GM10266 (cell line): ENCODE results near the gene SERPINA12.

Experiments
- DNase-seq: peaks from one replicate; pipeline ENCODE4 v3.0.0; 2012; ENCODE audit errors: extremely low spot score
- TF ChIP-seq, protein P1 (sequence below): IDR thresholded peaks from 2 replicates; pipeline ENCODE4 v1.5.1; 2012; ENCODE audit warnings: mild to moderate bottlenecking, low read depth; ENCODE audit not compliant: control insufficient read depth, insufficient read depth; ENCODE audit errors: missing control alignments

SERPINA12 gene

DNA sequence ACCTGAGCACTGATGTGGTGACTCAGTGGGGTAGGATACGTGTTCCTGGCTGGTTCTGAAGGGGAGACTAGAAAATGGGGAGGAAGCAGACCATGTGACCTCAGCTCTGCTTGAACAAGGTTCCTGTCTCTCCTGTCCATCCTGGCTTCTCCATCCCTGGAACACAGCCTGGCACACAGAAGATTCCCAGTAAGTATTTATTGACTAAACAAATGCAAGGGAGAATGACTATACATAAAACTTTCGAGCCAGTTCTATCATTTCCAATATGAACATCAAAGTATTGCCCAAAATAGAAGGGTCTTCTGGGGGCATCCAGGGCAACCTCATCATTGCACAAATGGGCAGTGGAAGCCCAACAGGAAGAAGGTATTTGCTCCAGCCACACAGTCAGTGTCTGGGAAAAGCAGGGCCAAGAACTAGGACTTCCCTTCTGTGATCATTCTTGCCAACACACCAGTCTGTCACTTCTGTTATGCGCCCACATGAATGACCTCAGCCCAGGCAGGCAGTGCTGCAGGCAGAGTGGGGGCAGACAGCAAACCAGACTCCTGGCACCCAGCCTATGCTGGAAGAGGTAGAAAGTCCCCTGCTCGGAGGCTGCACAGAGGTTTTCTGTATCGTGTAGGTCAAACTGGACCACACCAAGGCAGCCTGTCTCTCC lies 27.7 kb downstream of the SERPINA12 start:
- DNase-seq, result no peak
- TF ChIP-seq, protein P1, sequence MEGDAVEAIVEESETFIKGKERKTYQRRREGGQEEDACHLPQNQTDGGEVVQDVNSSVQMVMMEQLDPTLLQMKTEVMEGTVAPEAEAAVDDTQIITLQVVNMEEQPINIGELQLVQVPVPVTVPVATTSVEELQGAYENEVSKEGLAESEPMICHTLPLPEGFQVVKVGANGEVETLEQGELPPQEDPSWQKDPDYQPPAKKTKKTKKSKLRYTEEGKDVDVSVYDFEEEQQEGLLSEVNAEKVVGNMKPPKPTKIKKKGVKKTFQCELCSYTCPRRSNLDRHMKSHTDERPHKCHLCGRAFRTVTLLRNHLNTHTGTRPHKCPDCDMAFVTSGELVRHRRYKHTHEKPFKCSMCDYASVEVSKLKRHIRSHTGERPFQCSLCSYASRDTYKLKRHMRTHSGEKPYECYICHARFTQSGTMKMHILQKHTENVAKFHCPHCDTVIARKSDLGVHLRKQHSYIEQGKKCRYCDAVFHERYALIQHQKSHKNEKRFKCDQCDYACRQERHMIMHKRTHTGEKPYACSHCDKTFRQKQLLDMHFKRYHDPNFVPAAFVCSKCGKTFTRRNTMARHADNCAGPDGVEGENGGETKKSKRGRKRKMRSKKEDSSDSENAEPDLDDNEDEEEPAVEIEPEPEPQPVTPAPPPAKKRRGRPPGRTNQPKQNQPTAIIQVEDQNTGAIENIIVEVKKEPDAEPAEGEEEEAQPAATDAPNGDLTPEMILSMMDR, result no peak

DNA sequence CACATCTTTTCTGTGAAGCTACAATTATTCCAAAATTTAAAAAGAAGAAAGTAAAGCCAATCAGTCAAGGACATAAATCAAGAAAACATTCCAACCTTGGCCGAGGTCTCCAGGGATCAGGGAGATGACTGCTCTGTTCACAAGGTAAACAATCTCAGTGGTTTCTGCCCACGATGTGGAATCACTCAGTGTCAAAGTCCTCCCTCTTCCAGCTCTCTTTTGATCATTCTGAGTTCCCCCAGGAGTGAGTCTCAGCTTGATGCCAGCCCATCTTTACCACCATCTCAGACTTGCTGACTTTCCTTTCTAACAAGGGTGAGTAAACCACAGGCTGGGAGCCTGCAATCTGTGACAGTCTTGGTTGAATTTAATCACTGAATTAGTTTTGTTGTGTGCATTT lies 28.5 kb downstream of the SERPINA12 start:
- TF ChIP-seq, protein P1, result no peak
- DNase-seq, result no peak

DNA sequence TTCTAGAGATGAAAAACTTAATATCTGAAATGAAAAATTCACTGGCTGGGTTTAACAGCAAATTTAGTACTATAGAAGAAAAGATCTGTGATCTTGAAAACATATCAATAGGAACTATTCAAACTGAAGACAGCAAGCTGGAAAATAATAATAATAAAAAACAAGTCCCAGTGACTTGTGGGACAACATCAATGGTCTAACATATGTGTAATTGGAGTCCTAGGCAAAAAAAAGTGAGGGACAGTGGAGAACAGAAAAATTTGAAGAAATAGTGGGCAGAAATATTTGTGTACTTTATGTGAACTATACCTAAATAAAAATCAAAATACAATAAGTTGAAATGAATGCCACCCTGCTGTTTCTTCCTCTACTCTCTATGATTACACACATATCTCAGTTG lies 30.8 kb downstream of the SERPINA12 start:
- no peak for DNase-seq
- TF ChIP-seq, protein P1, result no peak

DNA sequence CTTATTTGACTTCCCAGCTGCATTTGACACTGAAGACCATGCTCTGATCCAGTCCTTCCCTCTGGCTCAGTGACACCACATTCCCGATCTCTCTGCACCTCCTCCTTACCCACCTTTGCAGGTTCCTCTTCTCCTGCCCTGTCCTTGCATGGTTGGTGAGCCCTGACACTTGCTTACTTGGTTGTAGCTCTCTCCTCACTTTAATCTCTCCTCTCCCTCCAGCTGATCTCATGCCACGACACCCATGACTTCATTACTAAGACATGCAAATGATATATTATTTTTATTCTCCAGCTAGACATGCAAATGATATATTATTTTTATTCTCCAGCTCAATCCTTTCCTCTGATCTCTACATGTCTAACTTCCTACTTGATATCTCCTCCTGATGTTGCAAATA lies 33.2 kb downstream of the SERPINA12 start, which contains the start of gene SERPINA9:
TSS of gene SERPINA9 (minus strand) at position 175 of the 400 bp plus-strand sequence. CDS start 6,357 bp downstream, outside the sequence.
- no peak for DNase-seq
- TF ChIP-seq, protein P1, result no peak

DNA sequence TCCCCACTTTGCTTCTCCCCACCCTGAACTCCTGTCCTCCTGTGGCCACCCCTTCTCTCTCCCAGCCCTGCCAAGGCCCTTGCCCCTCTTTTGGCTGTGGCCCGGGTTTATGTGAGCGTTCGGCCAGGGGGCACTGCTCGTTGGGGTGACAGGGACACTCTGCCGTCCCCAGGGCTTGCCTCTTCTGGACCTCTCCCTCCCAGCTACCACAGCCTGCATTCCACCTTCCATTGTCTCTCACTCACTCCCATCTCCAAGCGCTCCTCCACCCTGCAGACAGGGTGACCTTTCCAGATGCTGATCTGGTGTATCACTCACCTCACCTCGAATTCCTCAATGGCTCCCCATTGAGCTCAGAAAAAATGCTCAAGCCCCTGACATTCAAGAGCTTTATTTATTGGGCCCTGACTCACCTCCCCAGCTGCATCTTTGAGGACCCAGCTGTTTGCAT lies 34.7 kb downstream of the SERPINA12 start:
- TF ChIP-seq, protein P1, result no peak
- DNase-seq, result no peak

DNA sequence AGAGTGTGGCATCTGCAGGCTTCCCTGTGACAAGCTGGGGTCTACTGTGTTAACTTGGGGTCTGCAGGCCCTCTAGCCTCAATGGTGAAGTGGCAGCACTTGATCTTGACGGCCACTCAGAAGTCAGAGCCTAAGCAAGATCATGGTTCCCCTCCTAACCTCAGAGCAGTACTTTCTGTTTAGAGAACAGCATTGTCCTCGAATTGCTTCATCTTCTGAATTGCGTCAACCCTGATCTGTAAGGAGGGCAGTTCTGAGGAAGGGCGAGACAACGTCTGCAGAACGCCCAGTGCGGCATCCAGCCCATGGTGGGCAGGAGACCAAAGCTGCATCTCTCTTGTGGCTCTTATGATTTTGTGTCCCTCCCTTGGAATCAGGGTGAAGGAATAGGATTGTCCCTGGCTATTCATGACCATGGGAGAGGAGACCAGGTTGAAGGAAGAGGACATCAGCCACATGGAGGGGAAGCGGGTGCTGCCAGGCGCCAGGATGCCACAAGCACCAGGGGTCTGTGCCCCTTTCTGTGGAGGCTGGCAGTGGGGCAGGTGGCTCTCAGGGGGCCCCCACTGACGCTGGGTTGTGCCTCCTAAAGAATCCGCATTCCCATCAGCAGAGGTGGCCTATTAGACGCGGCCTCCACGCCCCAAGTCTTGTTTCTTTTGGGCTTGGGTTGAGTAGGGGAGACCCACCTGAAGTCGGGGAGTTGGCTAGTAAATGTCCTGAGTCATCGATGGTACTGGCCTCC lies 35.4 kb downstream of the SERPINA12 start:
- no peak for DNase-seq
- TF ChIP-seq, protein P1, result no peak

DNA sequence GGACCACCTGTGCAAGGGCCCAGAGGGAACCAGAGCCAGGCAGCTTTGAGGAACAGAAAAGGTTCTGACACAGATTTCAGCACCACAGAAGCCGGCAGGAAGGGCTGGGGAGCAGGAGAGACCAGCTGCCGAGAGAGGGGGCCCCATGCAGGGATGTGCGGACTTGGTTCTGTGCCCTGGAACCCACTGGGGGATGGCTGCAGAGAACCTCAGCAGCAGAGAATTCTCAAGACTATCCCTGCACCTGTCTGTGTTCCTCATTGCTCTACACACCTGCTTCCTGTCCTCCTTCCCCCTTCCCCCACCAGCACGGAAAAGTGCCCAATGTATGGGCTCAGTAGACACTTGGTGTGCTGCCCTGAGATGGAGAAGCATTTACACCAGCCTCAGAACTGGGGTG lies 36.4 kb downstream of the SERPINA12 start:
- TF ChIP-seq, protein P1, result no peak

More for the DNA sequence above, 36.4 kb downstream of the SERPINA12 start:
- no peak for DNase-seq
